HepG2 (cell line): Measurements from ENCODE around the gene CASKIN2. TPM values are rescaled to one million over a fixed set of nuclear protein-coding genes. Genes with fewer than 3 reads are reported as not detected.

Experiments used
- ARID4A ChIP-seq: sonication (generic); formaldehyde crosslinking; IDR thresholded peaks from 2 replicates; pipeline ENCODE4 v1.5.0; 2020; ENCODE audit warnings: mild to moderate bottlenecking, missing genetic modification reagents, borderline replicate concordance
- ATAD3A ChIP-seq: sonication (generic); formaldehyde crosslinking; IDR thresholded peaks from 2 replicates; pipeline ENCODE4 v1.4.0; 2020; ENCODE audit warnings: missing genetic modification reagents
- ELF1 ChIP-seq: sonication (generic); formaldehyde crosslinking; IDR thresholded peaks from 2 replicates; pipeline ENCODE4 v1.4.0; 2020; ENCODE audit warnings: missing genetic modification reagents
- EP300 ChIP-seq, 3 experiments: sonication (generic) in 1 of 3; formaldehyde crosslinking in 1 of 3; IDR thresholded peaks; 2 replicates each; pipeline versions ENCODE4 v1.5.1 to v1.6.1; 2011 to 2020; ENCODE audit warnings: low read depth in 2 of 3, low read length in 2 of 3, borderline replicate concordance in 1 of 3, improper control_type of control experiment in 1 of 3, mild to moderate bottlenecking in 1 of 3, missing genetic modification reagents in 1 of 3, moderate library complexity in 1 of 3
- FOXP1 ChIP-seq, 2 experiments: fragments of 450-650 bp in 1 of 2; IDR thresholded peaks; 2 replicates each; pipeline ENCODE4 v1.6.1; 2017 to 2018; ENCODE audit warnings: antibody characterized with exemption in 1 of 2
- HDAC6 ChIP-seq: fragments of 200-600 bp; sonication (generic); IDR thresholded peaks from 2 replicates; pipeline ENCODE4 v1.7.0; 2017; ENCODE audit warnings: mild to moderate bottlenecking, antibody characterized with exemption, low read length, low read depth
- HOXA9 ChIP-seq: sonication (generic); formaldehyde crosslinking; IDR thresholded peaks from 2 replicates; pipeline ENCODE4 v1.8.1; 2022; ENCODE audit warnings: missing genetic modification reagents, mild to moderate bottlenecking, moderate library complexity, borderline replicate concordance
- IRX3 ChIP-seq: sonication (generic); formaldehyde crosslinking; IDR thresholded peaks from 2 replicates; pipeline ENCODE4 v1.8.1; 2023; ENCODE audit warnings: mild to moderate bottlenecking, low read depth, missing genetic modification reagents, borderline replicate concordance
- ISX ChIP-seq: sonication (generic); formaldehyde crosslinking; conservative IDR thresholded peaks from 2 replicates; pipeline ENCODE4 v1.5.0; 2020; ENCODE audit warnings: missing genetic modification reagents
- MEIS2 ChIP-seq: sonication (generic); formaldehyde crosslinking; IDR thresholded peaks from 2 replicates; pipeline ENCODE4 v1.9.0; 2021; ENCODE audit warnings: mild to moderate bottlenecking, missing genetic modification reagents
- MTF1 ChIP-seq: sonication (generic); formaldehyde crosslinking; IDR thresholded peaks from 2 replicates; pipeline ENCODE4 v1.5.0; 2020; ENCODE audit warnings: missing genetic modification reagents
- NFKB2 ChIP-seq: sonication (generic); formaldehyde crosslinking; IDR thresholded peaks from 2 replicates; pipeline ENCODE4 v1.4.0; 2020; ENCODE audit warnings: missing genetic modification reagents, borderline replicate concordance
- PITX1 ChIP-seq: sonication (generic); formaldehyde crosslinking; IDR thresholded peaks from 2 replicates; pipeline ENCODE4 v1.5.1; 2020; ENCODE audit warnings: mild to moderate bottlenecking, missing genetic modification reagents
- RBM39 ChIP-seq: fragments of 200-400 bp; formaldehyde crosslinking; IDR thresholded peaks from one replicate; pipeline ENCODE4 v1.6.1; 2018; ENCODE audit warnings: antibody characterized with exemption, mild to moderate bottlenecking, low read depth, low read length; ENCODE audit not compliant: poor library complexity, severe bottlenecking
- RFX5 ChIP-seq: IDR thresholded peaks from 2 replicates; pipeline ENCODE4 v1.6.1; 2011; ENCODE audit warnings: low read depth, low read length, improper control_type of control experiment
- TEAD2 ChIP-seq: sonication (generic); formaldehyde crosslinking; IDR thresholded peaks from 2 replicates; pipeline ENCODE4 v1.9.0; 2021; ENCODE audit warnings: missing genetic modification reagents
- ZBTB38 ChIP-seq: sonication (generic); formaldehyde crosslinking; IDR thresholded peaks from 2 replicates; pipeline ENCODE4 v1.5.1; 2020; ENCODE audit warnings: mild to moderate bottlenecking, missing genetic modification reagents
- ZNF124 ChIP-seq: sonication (generic); formaldehyde crosslinking; IDR thresholded peaks from 2 replicates; pipeline ENCODE4 v1.4.0; 2020; ENCODE audit warnings: missing genetic modification reagents
- ZNF143 ChIP-seq: sonication (generic); formaldehyde crosslinking; IDR thresholded peaks from 2 replicates; pipeline ENCODE4 v1.4.0; 2020; ENCODE audit warnings: missing genetic modification reagents
- ZNF225 ChIP-seq: sonication (generic); formaldehyde crosslinking; IDR thresholded peaks from 2 replicates; pipeline ENCODE4 v1.4.0; 2020; ENCODE audit warnings: mild to moderate bottlenecking, missing genetic modification reagents
- ZNF275 ChIP-seq: sonication (generic); formaldehyde crosslinking; IDR thresholded peaks from 2 replicates; pipeline ENCODE4 v1.8.0; 2022; ENCODE audit warnings: missing genetic modification reagents, mild to moderate bottlenecking, inconsistent platforms, borderline replicate concordance
- ZNF513 ChIP-seq: sonication (generic); formaldehyde crosslinking; conservative IDR thresholded peaks from 2 replicates; pipeline ENCODE4 v1.5.0; 2020; ENCODE audit warnings: missing genetic modification reagents
- polyA plus RNA-seq, 8 experiments: library from polyadenylated mRNA; depleted of rRNA in 3 of 8; stranded (reverse) in 7 of 8; unstranded in 1 of 8; fragments of >200 nt; fragmentation: Illumina TruSeq in 4 of 8; extraction: Trizol in 4 of 8; gene quantifications; 2 replicates each; pipeline versions ENCODE4 v1.2.1 to v1.2.3, GENCODE V29; 2011 to 2016; ENCODE audit warnings: low read depth in 4 of 8, missing spikeins in 1 of 8, mixed read lengths in 1 of 8; ENCODE audit not compliant: insufficient read depth in 1 of 8
- total RNA-seq, 5 experiments: library from RNA; depleted of rRNA; stranded (reverse); fragments of >200 nt; fragmentation: Illumina TruSeq; extraction: Trizol; gene quantifications; 2 replicates each; pipeline ENCODE4 v1.2.3, GENCODE V29; 2016; ENCODE audit warnings: low read depth in 1 of 5

CASKIN2 gene
- total and polyA plus RNA-seq, 2 of the 13 experiments (the other 11 are each of a cell fraction or from before 2014, with no cell fraction given) = 5.2 to 7.8 TPM

GRCh38 chr17:75557075-75557851, 41.9 kb upstream of the CASKIN2 start (continued):
- TF ChIP-seq ZNF513 (CRISPR knock-in tag) (no peak), EP300 (IDR thresholded peaks at IDR 0.05; ENCODE audit: low read depth in 2 of 2, low read length in 2 of 2) (peak in 1 of 2 experiments; percentile 80; a peak in 2 of 4 replicates), EP300 (CRISPR knock-in tag; IDR thresholded peaks at IDR 0.05; ENCODE audit: borderline replicate concordance) (peak; percentile 73; the same call in 1 of the 2 replicates), IRX3 (CRISPR knock-in tag) (peak; percentile 78), FOXP1 (IDR thresholded peaks at IDR 0.05) (peak; percentile 47; the same call in 1 of the 2 replicates), FOXP1 (CRISPR knock-in tag; IDR thresholded peaks at IDR 0.05) (peak; percentile 86), ELF1 (CRISPR knock-in tag) (peak; percentile 14; the same call in 1 of the 2 replicates), ZNF225 (no peak; the same call in 1 of the 2 replicates), ATAD3A (CRISPR knock-in tag) (no peak), ZBTB38 (peak; percentile 83), ISX (0 out of 2 replicates have a peak, but pooled peaks have one; percentile 14), MTF1 (CRISPR knock-in tag) (no peak), HDAC6 (no peak), ZNF124 (CRISPR knock-in tag) (peak; percentile 59; the same call in 1 of the 2 replicates), RBM39 (peak; percentile 81), PITX1 (CRISPR knock-in tag) (peak; percentile 86), TEAD2 (CRISPR knock-in tag) (no peak), ZNF143 (CRISPR knock-in tag) (no peak), HOXA9 (CRISPR knock-in tag) (no peak), ZNF275 (CRISPR knock-in tag) (peak; percentile 79; the same call in 1 of the 2 replicates), RFX5 (peak; percentile 50; the same call in 1 of the 2 replicates), NFKB2 (CRISPR knock-in tag) (peak; percentile 24; the same call in 1 of the 2 replicates), MEIS2 (CRISPR knock-in tag) (peak; percentile 66; the same call in 1 of the 2 replicates), ARID4A (CRISPR knock-in tag) (peak; percentile 83; the same call in 1 of the 2 replicates)
